Effector memory CD4-positive, alpha-beta T cell (primary cell): Measurements from ENCODE around the gene NGRN.

Experiments
- DNase-seq, 3 donors: peaks; one replicate each; pipeline ENCODE4 v3.0.0-alpha.2; 2020
- H3K27ac ChIP-seq: 2 replicates; pipeline ENCODE4 v1.7.0; 2013; ENCODE audit warnings: mild to moderate bottlenecking, low read length, moderate library complexity; ENCODE audit not compliant: insufficient read depth, poor library complexity, severe bottlenecking
- H3K27me3 ChIP-seq: replicated peaks from 2 replicates; pipeline ENCODE4 v1.7.0; 2013; ENCODE audit warnings: mild to moderate bottlenecking, low read length; ENCODE audit not compliant: insufficient read depth, control insufficient read depth, poor library complexity, severe bottlenecking
- H3K36me3 ChIP-seq: 2 replicates; pipeline ENCODE4 v1.7.0; 2013; ENCODE audit warnings: mild to moderate bottlenecking, low read length, moderate library complexity; ENCODE audit not compliant: control insufficient read depth, insufficient read depth
- H3K4me1 ChIP-seq: 2 replicates; pipeline ENCODE4 v1.7.0; 2013; ENCODE audit warnings: low read length, mild to moderate bottlenecking; ENCODE audit not compliant: control insufficient read depth, insufficient read depth, poor library complexity, severe bottlenecking
- H3K4me3 ChIP-seq: 2 replicates; pipeline ENCODE4 v1.7.0; 2013; ENCODE audit warnings: low read length, low read depth, mild to moderate bottlenecking; ENCODE audit not compliant: insufficient read depth, poor library complexity, severe bottlenecking
- H3K9me3 ChIP-seq: 2 replicates; pipeline ENCODE4 v1.7.0; 2013; ENCODE audit warnings: mild to moderate bottlenecking, low read length, moderate library complexity; ENCODE audit not compliant: control insufficient read depth

Gene NGRN

DNA sequence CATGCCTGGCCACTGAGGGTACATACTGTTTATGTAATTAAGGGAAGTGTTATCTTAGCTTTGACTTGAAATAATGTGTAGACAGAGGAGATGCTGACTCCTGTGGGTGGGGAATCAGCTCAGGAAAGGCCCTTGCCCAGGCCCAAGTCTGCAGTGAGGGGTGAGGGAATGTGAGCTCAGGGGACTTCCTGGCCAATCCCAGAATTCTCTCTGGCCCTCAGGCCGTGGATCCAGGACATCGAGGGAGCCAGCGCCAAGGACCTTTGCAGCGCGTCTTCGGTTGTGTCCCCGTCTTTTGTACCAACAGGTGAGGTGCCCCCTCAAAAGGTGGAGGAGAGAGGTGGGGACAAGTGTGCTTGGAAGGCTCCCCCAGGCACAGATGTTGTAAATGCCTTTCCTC is 38.1 kb upstream of the NGRN start:
- no peak overlapping the region for H3K4me3 ChIP-seq
- no peak for DNase-seq
- H3K27me3 ChIP-seq: no peaks in the 10 kb centered on the region
- H3K27ac ChIP-seq: no peak overlapping the region
- no peaks in the 10 kb centered on the region for H3K9me3 ChIP-seq
- H3K4me1 ChIP-seq: peaks cover 28% of the 10 kb centered on the region
- peaks cover 41% of the 10 kb centered on the region for H3K36me3 ChIP-seq

DNA sequence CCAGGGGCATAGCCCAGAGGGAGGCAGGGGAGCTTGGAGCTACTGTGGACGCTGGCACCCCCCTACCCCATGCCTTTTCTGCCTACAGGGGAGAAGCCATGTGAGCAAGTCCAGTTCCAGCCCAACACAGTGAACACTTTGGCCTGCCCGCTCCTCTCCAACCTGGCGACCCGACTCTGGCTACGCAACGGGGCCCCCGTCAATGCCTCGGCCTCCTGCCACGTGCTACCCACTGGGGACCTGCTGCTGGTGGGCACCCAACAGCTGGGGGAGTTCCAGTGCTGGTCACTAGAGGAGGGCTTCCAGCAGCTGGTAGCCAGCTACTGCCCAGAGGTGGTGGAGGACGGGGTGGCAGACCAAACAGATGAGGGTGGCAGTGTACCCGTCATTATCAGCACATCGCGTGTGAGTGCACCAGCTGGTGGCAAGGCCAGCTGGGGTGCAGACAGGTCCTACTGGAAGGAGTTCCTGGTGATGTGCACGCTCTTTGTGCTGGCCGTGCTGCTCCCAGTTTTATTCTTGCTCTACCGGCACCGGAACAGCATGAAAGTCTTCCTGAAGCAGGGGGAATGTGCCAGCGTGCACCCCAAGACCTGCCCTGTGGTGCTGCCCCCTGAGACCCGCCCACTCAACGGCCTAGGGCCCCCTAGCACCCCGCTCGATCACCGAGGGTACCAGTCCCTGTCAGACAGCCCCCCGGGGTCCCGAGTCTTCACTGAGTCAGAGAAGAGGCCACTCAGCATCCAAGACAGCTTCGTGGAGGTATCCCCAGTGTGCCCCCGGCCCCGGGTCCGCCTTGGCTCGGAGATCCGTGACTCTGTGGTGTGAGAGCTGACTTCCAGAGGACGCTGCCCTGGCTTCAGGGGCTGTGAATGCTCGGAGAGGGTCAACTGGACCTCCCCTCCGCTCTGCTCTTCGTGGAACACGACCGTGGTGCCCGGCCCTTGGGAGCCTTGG is 37.4 kb upstream of the NGRN start:
- no peaks in the 10 kb centered on the region for H3K9me3 ChIP-seq
- DNase-seq: no peak
- H3K27ac ChIP-seq: peak overlapping the region; percentile 40
- no peak overlapping the region for H3K4me3 ChIP-seq
- peaks cover 41% of the 10 kb centered on the region for H3K36me3 ChIP-seq
- H3K4me1 ChIP-seq: peaks cover 35% of the 10 kb centered on the region
- H3K27me3 ChIP-seq: no peaks in the 10 kb centered on the region

DNA sequence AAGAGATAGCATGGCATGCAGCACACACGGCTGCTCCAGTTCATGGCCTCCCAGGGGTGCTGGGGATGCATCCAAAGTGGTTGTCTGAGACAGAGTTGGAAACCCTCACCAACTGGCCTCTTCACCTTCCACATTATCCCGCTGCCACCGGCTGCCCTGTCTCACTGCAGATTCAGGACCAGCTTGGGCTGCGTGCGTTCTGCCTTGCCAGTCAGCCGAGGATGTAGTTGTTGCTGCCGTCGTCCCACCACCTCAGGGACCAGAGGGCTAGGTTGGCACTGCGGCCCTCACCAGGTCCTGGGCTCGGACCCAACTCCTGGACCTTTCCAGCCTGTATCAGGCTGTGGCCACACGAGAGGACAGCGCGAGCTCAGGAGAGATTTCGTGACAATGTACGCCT is 36.5 kb upstream of the NGRN start:
- DNase-seq: no peak
- Histone ChIP-seq H3K9me3 (no peaks in the 10 kb centered on the region), H3K36me3 (peaks cover 41% of the 10 kb centered on the region), H3K4me3 (no peak overlapping the region), H3K27me3 (no peaks in the 10 kb centered on the region), H3K4me1 (peaks cover 36% of the 10 kb centered on the region), H3K27ac (peak overlapping the region; percentile 40)

DNA sequence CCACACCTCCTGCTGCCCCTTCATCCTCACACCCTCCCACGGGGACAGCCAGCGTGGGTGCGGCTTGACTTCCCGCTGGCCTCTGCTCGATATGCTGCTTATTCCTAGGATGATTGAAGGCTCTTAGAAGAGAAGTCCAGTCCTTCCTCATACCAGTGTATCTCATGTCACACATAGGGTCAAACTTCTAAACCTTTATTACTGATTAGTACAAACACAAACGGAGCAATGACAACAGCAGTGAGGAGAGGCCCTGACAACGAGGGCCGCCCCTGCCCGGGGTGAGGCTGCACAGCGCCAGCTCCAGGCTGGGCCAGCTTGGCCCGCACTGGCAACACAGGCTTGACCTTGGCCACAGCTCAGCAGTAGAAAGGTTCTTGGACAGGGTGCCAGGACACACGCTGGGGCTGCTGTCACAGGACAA is 35.4 kb upstream of the NGRN start:
- H3K4me3 ChIP-seq: no peak overlapping the region
- peak overlapping the region; percentile 96 for H3K27ac ChIP-seq
- peaks cover 45% of the 10 kb centered on the region for H3K4me1 ChIP-seq
- no peaks in the 10 kb centered on the region for H3K27me3 ChIP-seq
- peaks cover 35% of the 10 kb centered on the region for H3K36me3 ChIP-seq
- no peak for DNase-seq
- H3K9me3 ChIP-seq: no peaks in the 10 kb centered on the region

DNA sequence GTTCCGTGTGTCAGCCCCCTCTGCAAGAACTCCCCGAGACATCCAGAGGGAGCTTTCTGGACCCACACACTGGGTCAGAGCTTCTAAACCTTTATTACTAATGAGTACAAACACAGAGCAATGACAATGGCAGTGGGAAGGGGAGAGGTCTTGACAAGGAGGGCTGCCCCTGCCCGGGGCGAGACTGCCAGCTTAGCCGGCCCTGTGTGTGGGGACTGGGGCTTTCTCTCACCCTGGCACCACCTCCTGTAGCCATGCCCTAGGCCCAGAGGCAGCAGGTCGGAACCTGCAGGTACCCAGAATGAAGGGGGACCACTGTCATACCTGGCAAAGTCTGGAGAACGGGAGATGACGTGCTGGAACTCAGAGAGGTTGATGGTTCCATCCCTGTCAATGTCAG is 34.9 kb upstream of the NGRN start:
- Histone ChIP-seq H3K4me3 (peak overlapping the region; percentile 8), H3K36me3 (peaks cover 29% of the 10 kb centered on the region), H3K4me1 (peaks cover 45% of the 10 kb centered on the region), H3K27ac (peak overlapping the region; percentile 96), H3K27me3 (no peaks in the 10 kb centered on the region), H3K9me3 (no peaks in the 10 kb centered on the region)
- DNase-seq: no peak

DNA sequence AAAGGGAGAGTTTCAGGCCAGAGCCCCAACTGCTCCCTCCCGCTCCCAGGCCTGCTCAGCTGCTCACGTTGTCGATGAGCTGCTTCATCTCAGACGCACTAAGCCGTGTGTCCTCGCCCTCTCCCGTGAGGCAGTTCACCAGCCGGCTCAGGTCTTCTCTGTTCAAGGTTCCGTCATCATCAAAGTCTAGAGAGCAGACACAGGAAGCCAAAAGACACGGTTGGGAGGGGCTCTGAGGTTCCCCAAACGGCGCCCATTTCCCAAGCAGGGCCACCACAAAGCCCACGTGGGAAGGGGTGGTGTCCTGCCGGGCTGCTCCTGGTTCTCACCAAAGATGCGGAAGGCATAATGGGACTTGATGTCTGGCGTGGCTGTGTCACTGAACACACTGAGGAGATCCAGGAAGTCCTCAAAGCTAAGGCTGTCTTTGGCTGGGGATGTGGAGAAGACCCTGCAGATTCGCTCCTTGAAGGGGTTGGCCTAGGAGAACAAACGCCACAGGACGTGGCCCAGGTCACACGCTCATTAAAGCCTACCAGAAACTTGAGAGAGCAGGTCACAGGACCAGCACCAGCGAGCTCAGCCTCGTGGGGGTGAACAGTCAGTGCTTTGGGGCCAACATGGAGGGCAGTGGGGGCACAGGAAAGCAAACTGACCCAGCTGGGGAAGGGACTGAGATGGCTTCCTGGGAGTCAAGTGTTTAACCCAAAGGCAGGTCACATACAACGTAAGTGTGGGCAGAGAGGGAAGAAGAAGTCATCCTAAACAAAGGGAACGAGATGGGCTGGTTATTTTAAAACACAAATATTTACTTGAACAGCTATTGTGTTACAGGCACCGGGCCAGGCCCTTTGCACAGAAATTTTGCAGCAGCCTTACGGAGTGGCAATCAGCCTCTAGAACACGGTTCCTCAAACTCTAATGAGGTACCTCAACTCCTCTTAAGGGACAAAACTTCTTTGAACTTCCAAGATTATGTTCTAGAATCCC is 34.1 kb upstream of the NGRN start:
- Histone ChIP-seq H3K27ac (peak overlapping the region; percentile 96), H3K36me3 (peaks cover 26% of the 10 kb centered on the region), H3K4me1 (peaks cover 45% of the 10 kb centered on the region), H3K4me3 (peak overlapping the region; percentile 77), H3K9me3 (no peaks in the 10 kb centered on the region), H3K27me3 (no peaks in the 10 kb centered on the region)
- DNase-seq: peak; percentile 82 to 86 (median 83)

GRCh38 chr15:90232196-90232595 is 33.3 kb upstream of the NGRN start:
- Histone ChIP-seq H3K4me3 (peak overlapping the region; percentile 77), H3K27ac (peak overlapping the region; percentile 96), H3K4me1 (peaks cover 45% of the 10 kb centered on the region), H3K9me3 (no peaks in the 10 kb centered on the region), H3K27me3 (no peaks in the 10 kb centered on the region), H3K36me3 (peaks cover 26% of the 10 kb centered on the region)
- no peak for DNase-seq

DNA sequence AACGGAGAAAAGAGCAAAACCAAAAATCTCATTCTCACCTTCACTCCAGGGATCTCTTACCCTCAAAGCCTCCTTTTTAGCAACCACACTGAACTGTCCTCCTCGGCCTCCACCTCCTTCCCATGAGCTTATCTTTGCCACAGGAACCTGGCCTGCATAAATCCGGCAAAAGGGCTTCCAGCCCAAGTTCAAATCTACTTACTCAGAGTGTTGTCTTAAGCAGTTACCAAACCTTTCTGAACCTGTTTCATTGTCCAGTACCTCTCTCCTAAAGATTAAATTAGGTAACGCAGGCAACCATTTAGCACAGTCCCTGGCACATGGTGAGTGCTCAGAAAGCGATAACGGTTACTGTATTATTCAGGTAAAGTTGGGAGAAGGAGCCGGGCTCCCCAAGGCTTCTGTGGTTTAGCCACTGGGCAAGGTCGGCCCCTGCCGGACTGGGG is 32.5 kb upstream of the NGRN start:
- no peak for DNase-seq
- peak overlapping the region; percentile 77 for H3K4me3 ChIP-seq
- peaks cover 45% of the 10 kb centered on the region for H3K4me1 ChIP-seq
- H3K27me3 ChIP-seq: no peaks in the 10 kb centered on the region
- H3K9me3 ChIP-seq: no peaks in the 10 kb centered on the region
- H3K36me3 ChIP-seq: peaks cover 20% of the 10 kb centered on the region
- H3K27ac ChIP-seq: peak overlapping the region; percentile 96

- Histone ChIP-seq H3K4me3 (peak within 1 kb of the TSS; percentile 77), H3K4me1 (peaks cover 45% of the 10 kb centered on the region), H3K9me3 (no peaks in the 10 kb centered on the region), H3K36me3 (peaks cover 15% of the 10 kb centered on the region), H3K27me3 (no peaks in the 10 kb centered on the region), H3K27ac (peak within 1 kb of the TSS; percentile 96)
- peak; percentile 96 for DNase-seq
These were observed 31.9 kb upstream of the NGRN start, which contains the start of gene CIB1 for GRCh38 chr15:90233387-90234095. Gene CIB1, minus strand, starts transcription at chr15:90233941. Its CDS starts 56 bp downstream, at chr15:90233885.
